ENCODE measurements around the gene IMP4. TPM values are rescaled to one million over a fixed set of nuclear protein-coding genes. Genes with fewer than 3 reads are reported as not detected.

Gene IMP4
- total RNA-seq, 4 donors from 2014 or later: 69.2 to 112 (median 91.2) TPM

GRCh38 chr2:130314377-130314776 is 28.3 kb upstream of the IMP4 start:
- no peak for DNase-seq
- 80% methylated on average over 3 of the region's 3 CpGs; no CpG with 5 or more reads in 1 of the 2 donors for WGBS, 2 donors

GRCh38 chr2:130316596-130316995 is 26.1 kb upstream of the IMP4 start:
- Histone ChIP-seq H3K4me1 (no peaks in the 10 kb centered on the region), H3K9me3 (no peaks in the 10 kb centered on the region), H3K36me3 (no peaks in the 10 kb centered on the region), H3K27me3 (peaks cover 0 to 35% (median 0%) of the 10 kb centered on the region in 4 donors), H3K27ac (no peak overlapping the region), H3K4me3 (no peak overlapping the region)
- DNase-seq: no peak
- intact Hi-C loops (cut with DNase I): no loop called here
- WGBS, 2 donors: 0% methylated on average over 1 of the region's 1 CpG
- no peak for TF ChIP-seq POLR2A (IDR thresholded peaks at IDR 0.05)
- no peak for TF ChIP-seq CTCF (IDR thresholded peaks at IDR 0.05)

More at GRCh38 chr2:130314377-130314776, 28.3 kb upstream of the IMP4 start:
- Histone ChIP-seq H3K4me1 (no peaks in the 10 kb centered on the region), H3K27me3 (peaks cover 0 to 36% (median 0%) of the 10 kb centered on the region in 4 donors), H3K36me3 (no peaks in the 10 kb centered on the region), H3K27ac (no peak overlapping the region), H3K9me3 (no peaks in the 10 kb centered on the region), H3K4me3 (no peak overlapping the region)
- intact Hi-C loops (cut with DNase I): no loop called here
- TF ChIP-seq POLR2A (IDR thresholded peaks at IDR 0.05) (no peak), CTCF (IDR thresholded peaks at IDR 0.05) (no peak)

- no CpG with 5 or more reads among the region's 7 CpGs for WGBS, 2 donors
- intact Hi-C loops (cut with DNase I): no loop called here
- Histone ChIP-seq H3K27me3 (peaks cover 0 to 27% (median 0%) of the 10 kb centered on the region in 4 donors), H3K9me3 (no peaks in the 10 kb centered on the region), H3K4me3 (no peak overlapping the region), H3K36me3 (no peaks in the 10 kb centered on the region), H3K4me1 (no peaks in the 10 kb centered on the region), H3K27ac (no peak overlapping the region)
- no peak for DNase-seq
- no peak for TF ChIP-seq POLR2A (IDR thresholded peaks at IDR 0.05)
- TF ChIP-seq CTCF (IDR thresholded peaks at IDR 0.05): no peak
Observed at GRCh38 chr2:130318906-130319305, 23.8 kb upstream of the IMP4 start.

- intact Hi-C loops (cut with DNase I): no loop called here
Observed at GRCh38 chr2:130319536-130319935, 23.2 kb upstream of the IMP4 start.

More at GRCh38 chr2:130319536-130319935, 23.2 kb upstream of the IMP4 start:
- no peak overlapping the region for H3K4me3 ChIP-seq
- no peaks in the 10 kb centered on the region for H3K36me3 ChIP-seq
- no peaks in the 10 kb centered on the region for H3K4me1 ChIP-seq
- H3K9me3 ChIP-seq: no peaks in the 10 kb centered on the region
- WGBS, 2 donors: 34 to 80% methylated on average over 2 to 3 of the region's 3 CpGs
- H3K27ac ChIP-seq: no peak overlapping the region
- H3K27me3 ChIP-seq: peaks cover 0 to 25% (median 0%) of the 10 kb centered on the region in 4 donors
- no peak for DNase-seq
- TF ChIP-seq POLR2A (IDR thresholded peaks at IDR 0.05) (no peak), CTCF (IDR thresholded peaks at IDR 0.05) (no peak)
